Activated naive CD8-positive, alpha-beta T cell (primary cell): ENCODE data around the gene CPT1A.

Source experiments
- H3K27ac Mint-ChIP-seq: one replicate; pipeline ENCODE4 v1.8.0; 2021; ENCODE audit warnings: mixed read lengths
- H3K27me3 Mint-ChIP-seq: one replicate; pipeline ENCODE4 v1.8.0; 2021; ENCODE audit warnings: mixed read lengths
- H3K36me3 Mint-ChIP-seq: one replicate; pipeline ENCODE4 v1.8.0; 2021; ENCODE audit warnings: mixed read lengths
- H3K4me1 Mint-ChIP-seq: one replicate; pipeline ENCODE4 v1.8.0; 2021; ENCODE audit warnings: low read depth, mixed read lengths
- H3K4me3 Mint-ChIP-seq: one replicate; pipeline ENCODE4 v1.8.0; 2021; ENCODE audit warnings: mild to moderate bottlenecking, mixed read lengths
- H3K9me3 Mint-ChIP-seq: one replicate; pipeline ENCODE4 v1.8.0; 2021; ENCODE audit warnings: low read depth, mixed read lengths

CPT1A gene

GRCh38 chr11:68774194-68774585 lies 67.5 kb downstream of the CPT1A start:
- Mint-ChIP-seq H3K36me3 (peaks cover 19% of the 10 kb centered on the region), H3K27ac (no peak overlapping the region)

GRCh38 chr11:68773521-68774193 lies 68.1 kb downstream of the CPT1A start:
- H3K36me3 Mint-ChIP-seq, result peaks cover 19% of the 10 kb centered on the region
- H3K4me3 Mint-ChIP-seq, result no peak overlapping the region
- no peaks in the 10 kb centered on the region for H3K9me3 Mint-ChIP-seq
- H3K27ac Mint-ChIP-seq, result no peak overlapping the region
- no peaks in the 10 kb centered on the region for H3K27me3 Mint-ChIP-seq
- H3K4me1 Mint-ChIP-seq, result peaks cover 2% of the 10 kb centered on the region

More at GRCh38 chr11:68774194-68774585, 67.5 kb downstream of the CPT1A start:
- peaks cover 2% of the 10 kb centered on the region for H3K4me1 Mint-ChIP-seq
- H3K27me3 Mint-ChIP-seq, result no peaks in the 10 kb centered on the region
- H3K4me3 Mint-ChIP-seq, result no peak overlapping the region
- H3K9me3 Mint-ChIP-seq, result no peaks in the 10 kb centered on the region

GRCh38 chr11:68772936-68773335 lies 68.8 kb downstream of the CPT1A start:
- no peaks in the 10 kb centered on the region for H3K27me3 Mint-ChIP-seq
- H3K4me3 Mint-ChIP-seq, result no peak overlapping the region
- H3K36me3 Mint-ChIP-seq, result peaks cover 19% of the 10 kb centered on the region
- peaks cover 2% of the 10 kb centered on the region for H3K4me1 Mint-ChIP-seq
- no peak overlapping the region for H3K27ac Mint-ChIP-seq
- H3K9me3 Mint-ChIP-seq, result no peaks in the 10 kb centered on the region

- Mint-ChIP-seq H3K4me1 (no peaks in the 10 kb centered on the region), H3K27ac (no peak overlapping the region), H3K36me3 (peaks cover 19% of the 10 kb centered on the region), H3K9me3 (no peaks in the 10 kb centered on the region), H3K4me3 (no peak overlapping the region), H3K27me3 (no peaks in the 10 kb centered on the region)
Measured at GRCh38 chr11:68770781-68771180, 70.9 kb downstream of the CPT1A start.

- no peak overlapping the region for H3K4me3 Mint-ChIP-seq
- no peaks in the 10 kb centered on the region for H3K4me1 Mint-ChIP-seq
- peaks cover 13% of the 10 kb centered on the region for H3K36me3 Mint-ChIP-seq
- no peaks in the 10 kb centered on the region for H3K9me3 Mint-ChIP-seq
- H3K27me3 Mint-ChIP-seq, result no peaks in the 10 kb centered on the region
- H3K27ac Mint-ChIP-seq, result no peak overlapping the region
Measured at GRCh38 chr11:68767672-68768071, 74.0 kb downstream of the CPT1A start.

- Mint-ChIP-seq H3K27ac (no peak overlapping the region), H3K9me3 (no peaks in the 10 kb centered on the region), H3K4me1 (no peaks in the 10 kb centered on the region), H3K27me3 (no peaks in the 10 kb centered on the region), H3K4me3 (no peak overlapping the region), H3K36me3 (peaks cover 13% of the 10 kb centered on the region)
Measured at GRCh38 chr11:68766786-68767185, 74.9 kb downstream of the CPT1A start.

GRCh38 chr11:68764746-68765145 lies 77.0 kb downstream of the CPT1A start:
- Mint-ChIP-seq H3K4me3 (no peak overlapping the region), H3K27me3 (no peaks in the 10 kb centered on the region), H3K36me3 (peaks cover 12% of the 10 kb centered on the region), H3K9me3 (no peaks in the 10 kb centered on the region), H3K27ac (no peak overlapping the region), H3K4me1 (no peaks in the 10 kb centered on the region)

GRCh38 chr11:68763926-68764657 lies 77.6 kb downstream of the CPT1A start:
- no peak overlapping the region for H3K4me3 Mint-ChIP-seq
- peaks cover 14% of the 10 kb centered on the region for H3K36me3 Mint-ChIP-seq
- H3K9me3 Mint-ChIP-seq, result no peaks in the 10 kb centered on the region
- H3K4me1 Mint-ChIP-seq, result no peaks in the 10 kb centered on the region
- H3K27me3 Mint-ChIP-seq, result no peaks in the 10 kb centered on the region
- no peak overlapping the region for H3K27ac Mint-ChIP-seq

GRCh38 chr11:68763181-68763721 lies 78.5 kb downstream of the CPT1A start:
- Mint-ChIP-seq H3K27ac (no peak overlapping the region), H3K4me1 (no peaks in the 10 kb centered on the region), H3K4me3 (no peak overlapping the region), H3K27me3 (no peaks in the 10 kb centered on the region), H3K9me3 (no peaks in the 10 kb centered on the region), H3K36me3 (peaks cover 14% of the 10 kb centered on the region)

- Mint-ChIP-seq H3K9me3 (no peaks in the 10 kb centered on the region), H3K4me3 (no peak overlapping the region), H3K27ac (no peak overlapping the region), H3K4me1 (no peaks in the 10 kb centered on the region), H3K27me3 (no peaks in the 10 kb centered on the region), H3K36me3 (peaks cover 14% of the 10 kb centered on the region)
Measured at GRCh38 chr11:68762481-68762880, 79.2 kb downstream of the CPT1A start.

- H3K9me3 Mint-ChIP-seq, result no peaks in the 10 kb centered on the region
- H3K27me3 Mint-ChIP-seq, result no peaks in the 10 kb centered on the region
- H3K27ac Mint-ChIP-seq, result no peak overlapping the region
- peaks cover 16% of the 10 kb centered on the region for H3K36me3 Mint-ChIP-seq
- H3K4me1 Mint-ChIP-seq, result no peaks in the 10 kb centered on the region
- H3K4me3 Mint-ChIP-seq, result no peak overlapping the region
Measured at GRCh38 chr11:68761801-68762200, 79.9 kb downstream of the CPT1A start.

GRCh38 chr11:68759991-68760390 lies 81.7 kb downstream of the CPT1A start:
- Mint-ChIP-seq H3K27me3 (no peaks in the 10 kb centered on the region), H3K9me3 (no peaks in the 10 kb centered on the region), H3K4me3 (no peak overlapping the region), H3K36me3 (peaks cover 16% of the 10 kb centered on the region), H3K4me1 (no peaks in the 10 kb centered on the region), H3K27ac (no peak overlapping the region)

GRCh38 chr11:68757711-68758110 lies 84.0 kb downstream of the CPT1A start:
- no peaks in the 10 kb centered on the region for H3K9me3 Mint-ChIP-seq
- peaks cover 2% of the 10 kb centered on the region for H3K4me1 Mint-ChIP-seq
- peaks cover 16% of the 10 kb centered on the region for H3K36me3 Mint-ChIP-seq
- no peaks in the 10 kb centered on the region for H3K27me3 Mint-ChIP-seq
- no peak overlapping the region for H3K27ac Mint-ChIP-seq
- H3K4me3 Mint-ChIP-seq, result no peak overlapping the region

GRCh38 chr11:68756171-68756766 lies 85.4 kb downstream of the CPT1A start:
- Mint-ChIP-seq H3K4me3 (no peak overlapping the region), H3K36me3 (peaks cover 9% of the 10 kb centered on the region), H3K4me1 (peaks cover 6% of the 10 kb centered on the region), H3K9me3 (no peaks in the 10 kb centered on the region), H3K27me3 (no peaks in the 10 kb centered on the region), H3K27ac (no peak overlapping the region)

- Mint-ChIP-seq H3K27ac (no peak overlapping the region), H3K4me1 (peaks cover 6% of the 10 kb centered on the region)
Measured at GRCh38 chr11:68753300-68753699, 88.4 kb downstream of the CPT1A start.

More at GRCh38 chr11:68753300-68753699, 88.4 kb downstream of the CPT1A start:
- Mint-ChIP-seq H3K27me3 (no peaks in the 10 kb centered on the region), H3K4me3 (peak overlapping the region; percentile 36), H3K36me3 (peaks cover 5% of the 10 kb centered on the region), H3K9me3 (no peaks in the 10 kb centered on the region)
